NCI-H345 (cell line): ENCODE results near the gene METTL1.
A peak's percentile ranks its signal among the peaks of the same experiment; 100 is the strongest.
"Not testable (repeated sequence)": the region's sequence is repeated elsewhere in the genome, so short reads cannot be mapped to it uniquely, and the experiment has no call there.

Experiments
- DNase-seq: peaks from one replicate; lab custom pipeline; 2025; lab: John Stamatoyannopoulos, UW

METTL1 gene

GRCh38 chr12:57796996-57797395 is 25.1 kb upstream of the METTL1 start:
- no peak for DNase-seq

GRCh38 chr12:57795354-57795753 is 23.4 kb upstream of the METTL1 start:
- DNase-seq = no peak

- DNase-seq = no peak
Observed at GRCh38 chr12:57793920-57794319, 22.0 kb upstream of the METTL1 start.

- no peak for DNase-seq
Observed at GRCh38 chr12:57783861-57784260, 12.0 kb upstream of the METTL1 start.

GRCh38 chr12:57783466-57783801 is 11.5 kb upstream of the METTL1 start:
- DNase-seq = no peak

- peak; percentile 95 for DNase-seq
Observed at GRCh38 chr12:57782608-57783465, 10.9 kb upstream of the METTL1 start, which contains the start of gene TSFM. Gene TSFM (plus strand): TSS chr12:57782787. CDS start chr12:57782802, 15 bp downstream.

- no peak for DNase-seq
Observed at GRCh38 chr12:57782243-57782607, 10.3 kb upstream of the METTL1 start.

GRCh38 chr12:57781801-57782200 is 9.9 kb upstream of the METTL1 start:
- no peak for DNase-seq

- no peak for DNase-seq
Observed at GRCh38 chr12:57781244-57781643, 9.3 kb upstream of the METTL1 start.

- DNase-seq = no peak
Observed at GRCh38 chr12:57780284-57780897, 8.5 kb upstream of the METTL1 start.

GRCh38 chr12:57779736-57780135 is 7.8 kb upstream of the METTL1 start:
- no peak for DNase-seq

- no peak for DNase-seq
Observed at GRCh38 chr12:57777911-57778310, 6.0 kb upstream of the METTL1 start.

- DNase-seq = no peak
Observed at GRCh38 chr12:57777367-57777766, 5.5 kb upstream of the METTL1 start.

- no peak for DNase-seq
Observed at GRCh38 chr12:57776247-57776587, 4.3 kb upstream of the METTL1 start.

- DNase-seq = no peak
Observed at GRCh38 chr12:57775563-57776246, 3.8 kb upstream of the METTL1 start.

GRCh38 chr12:57775044-57775443 is 3.1 kb upstream of the METTL1 start:
- no peak for DNase-seq

GRCh38 chr12:57774634-57775033 is 2.7 kb upstream of the METTL1 start:
- not testable (repeated sequence) for DNase-seq

GRCh38 chr12:57772429-57773322 is 771 bp upstream of the METTL1 start, which contains the start of gene EEF1AKMT3:
Gene EEF1AKMT3 (plus strand): TSS chr12:57772614. CDS start chr12:57772725, 111 bp downstream.
- peak; percentile 45 for DNase-seq

GRCh38 chr12:57771236-57771872 is 551 bp downstream of the METTL1 start:
- peak; percentile 91 for DNase-seq

- no peak for DNase-seq
Observed at GRCh38 chr12:57770734-57771133, 1.2 kb downstream of the METTL1 start.

- DNase-seq = no peak
Observed at GRCh38 chr12:57769594-57769993, 2.3 kb downstream of the METTL1 start.
